Left lung (tissue), 10 donors: Measurements from ENCODE around the gene EFCAB10. TPM values are rescaled to one million over a fixed set of nuclear protein-coding genes. Genes with fewer than 3 reads are reported as not detected.

ENCODE experiments used
- ATAC-seq: fragments of 200-7000 bp; cut with Tn5 transposase; one replicate; pipeline ENCODE4 v1.9.1; 2020; ENCODE audit warnings: moderate library complexity
- DNase-seq, 4 donors: peaks; one replicate each; pipeline ENCODE4 v3.0.0-alpha.2; 2013 to 2020
- H3K27ac ChIP-seq, 2 donors: fragments of 200-600 bp; sonication (generic) in 1 of 2; one replicate each; pipeline versions ENCODE4 v1.5.0 to v1.8.0; 2020 to 2021
- H3K27me3 ChIP-seq, 2 donors: fragments of 200-600 bp; sonication (generic) in 1 of 2; one replicate each; pipeline versions ENCODE4 v1.5.0 to v1.8.0; 2020 to 2021
- H3K36me3 ChIP-seq, 2 donors: fragments of 200-600 bp; sonication (generic) in 1 of 2; one replicate each; pipeline versions ENCODE4 v1.5.0 to v1.8.0; 2020 to 2021
- H3K4me1 ChIP-seq, 2 donors: fragments of 200-600 bp; one replicate each; pipeline ENCODE4 v1.8.0; 2021
- H3K4me3 ChIP-seq, 2 donors: fragments of 200-600 bp; sonication (generic) in 1 of 2; one replicate each; pipeline versions ENCODE4 v1.5.0 to v1.8.0; 2020 to 2021; ENCODE audit warnings: mild to moderate bottlenecking in 1 of 2
- H3K9me3 ChIP-seq, 2 donors: fragments of 200-600 bp; sonication (generic) in 1 of 2; one replicate each; pipeline versions ENCODE4 v1.5.0 to v1.8.0; 2020 to 2021
- CTCF ChIP-seq, 2 donors: fragments of 200-600 bp; sonication (generic) in 1 of 2; IDR thresholded peaks; one replicate each; pipeline versions ENCODE4 v1.5.0 to v1.8.0; 2021; ENCODE audit warnings: antibody characterized with exemption in 2 of 2
- intact Hi-C, 2 donors: fragments of 100-400 bp; cut with DNase I; formaldehyde crosslinking; loops; one replicate each; pipeline versions ENCODE4 v1.11.2 to v1.14.2; 2022
- polyA plus RNA-seq, 6 donors: library from polyadenylated mRNA; unstranded; fragments of 120-200 nt; gene quantifications; one replicate each; pipeline ENCODE4 v1.2.1, GENCODE V29; 2013; ENCODE audit not compliant: insufficient read length in 6 of 6
- total RNA-seq, 2 donors: library from RNA; stranded (reverse); fragmentation: NEBNext Ultra II Directional; extraction: Animal tissue kit (Norgen Biotek cat#: 25700); gene quantifications; one replicate each; pipeline ENCODE4 v1.2.1, GENCODE V29; 2021
- donor health status: DM: no; HTN: yes; CAD: no.
- donor health status: DM: no; HTN: no; CAD: no.

The EFCAB10 gene
- total and polyA plus RNA-seq, 8 donors, result 2.3 to 8.4 (median 5.4) TPM

- H3K27me3 ChIP-seq, result no peaks in the 10 kb centered on the region
- H3K27ac ChIP-seq, result no peak overlapping the region
- no peak overlapping the region for H3K4me3 ChIP-seq
- no peaks in the 10 kb centered on the region for H3K4me1 ChIP-seq
- intact Hi-C loops, result no loop called here
- DNase-seq (no peak), ATAC-seq (no peak)
- no peak for TF ChIP-seq CTCF (IDR thresholded peaks at IDR 0.05)
- no peaks in the 10 kb centered on the region for H3K9me3 ChIP-seq
- H3K36me3 ChIP-seq, result peaks cover 0 to 51% of the 10 kb centered on the region in 2 donors
These were observed 30.8 kb upstream of the EFCAB10 start for GRCh38 chr7:105611856-105612775.

- DNase-seq (no peak), ATAC-seq (no peak)
- no peak for TF ChIP-seq CTCF (IDR thresholded peaks at IDR 0.05)
- no peaks in the 10 kb centered on the region for H3K9me3 ChIP-seq
- no peaks in the 10 kb centered on the region for H3K4me1 ChIP-seq
- H3K27ac ChIP-seq, result no peak overlapping the region
- no peaks in the 10 kb centered on the region for H3K27me3 ChIP-seq
- H3K36me3 ChIP-seq, result peaks cover 0 to 37% of the 10 kb centered on the region in 2 donors
- intact Hi-C loops, result no loop called here
- no peak overlapping the region for H3K4me3 ChIP-seq
These were observed 29.1 kb upstream of the EFCAB10 start for GRCh38 chr7:105610165-105610930.

- no peaks in the 10 kb centered on the region for H3K9me3 ChIP-seq
- no peaks in the 10 kb centered on the region for H3K4me1 ChIP-seq
- H3K27me3 ChIP-seq, result no peaks in the 10 kb centered on the region
- DNase-seq (peak in 2 of 4 donors; percentile 11 to 29), ATAC-seq (peak; percentile 35)
- TF ChIP-seq CTCF (IDR thresholded peaks at IDR 0.05), result no peak
- no peak overlapping the region for H3K27ac ChIP-seq
- intact Hi-C loops, result no loop called here
- peaks cover 0 to 4% of the 10 kb centered on the region in 2 donors for H3K36me3 ChIP-seq
- no peak overlapping the region for H3K4me3 ChIP-seq
These were observed 21.3 kb upstream of the EFCAB10 start for GRCh38 chr7:105602325-105603305.

GRCh38 chr7:105600720-105601550 lies 19.6 kb upstream of the EFCAB10 start:
- no peaks in the 10 kb centered on the region for H3K36me3 ChIP-seq
- no peaks in the 10 kb centered on the region for H3K27me3 ChIP-seq
- intact Hi-C loops, result no loop called here
- peak; percentile 94 for ATAC-seq
- H3K9me3 ChIP-seq, result no peaks in the 10 kb centered on the region
- no peak overlapping the region for H3K27ac ChIP-seq
- H3K4me3 ChIP-seq, result no peak overlapping the region
- DNase-seq, result peak in 2 of 4 donors; percentile 19 to 54
- H3K4me1 ChIP-seq, result no peaks in the 10 kb centered on the region
- TF ChIP-seq CTCF (IDR thresholded peaks at IDR 0.05), result no peak
